DMS53 (cell line): Measurements from ENCODE around the gene ZIC5.
A peak's percentile ranks its signal among the peaks of the same experiment; 100 is the strongest.
"Not testable (repeated sequence)": the region's sequence is repeated elsewhere in the genome, so short reads cannot be mapped to it uniquely, and the experiment has no call there.

Source experiments
- DNase-seq: peaks from one replicate; lab custom pipeline; 2025; lab: John Stamatoyannopoulos, UW

ZIC5 gene

DNA sequence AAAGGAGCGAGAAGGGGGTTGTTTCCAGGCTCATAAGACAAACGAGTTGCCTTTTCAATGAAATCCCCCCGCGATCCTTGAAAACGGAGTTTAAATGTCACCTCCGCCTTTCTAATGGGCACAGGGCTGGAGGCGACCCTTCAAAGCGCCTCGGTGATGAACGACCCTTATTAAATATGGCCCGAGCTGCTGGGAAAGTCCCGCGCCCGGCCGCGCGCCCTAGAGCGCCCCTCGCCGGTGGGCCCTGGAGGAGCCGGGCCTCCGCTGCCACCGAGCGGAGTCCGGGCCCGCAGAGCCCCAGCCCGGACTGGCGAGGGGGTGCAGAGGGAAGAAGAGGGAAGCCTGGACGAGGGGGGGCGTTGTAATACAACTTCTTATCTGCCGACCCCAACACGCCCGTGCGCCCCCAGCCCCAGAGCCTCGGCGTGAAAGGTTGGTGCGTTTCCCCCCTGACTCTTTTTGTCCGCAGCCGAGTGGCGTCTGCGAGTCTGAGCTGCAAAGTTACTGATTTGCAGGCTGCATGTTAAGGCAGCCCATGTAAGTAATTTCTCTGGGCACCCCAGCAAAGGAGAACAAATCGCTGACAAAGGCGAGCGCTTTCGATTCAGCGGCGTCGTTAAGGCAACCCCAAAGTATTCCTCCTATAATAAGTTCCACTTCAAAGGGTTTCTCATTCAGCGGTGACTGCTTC lies 11.9 kb downstream of the ZIC5 start:
- DNase-seq, result peak; percentile 39

DNA sequence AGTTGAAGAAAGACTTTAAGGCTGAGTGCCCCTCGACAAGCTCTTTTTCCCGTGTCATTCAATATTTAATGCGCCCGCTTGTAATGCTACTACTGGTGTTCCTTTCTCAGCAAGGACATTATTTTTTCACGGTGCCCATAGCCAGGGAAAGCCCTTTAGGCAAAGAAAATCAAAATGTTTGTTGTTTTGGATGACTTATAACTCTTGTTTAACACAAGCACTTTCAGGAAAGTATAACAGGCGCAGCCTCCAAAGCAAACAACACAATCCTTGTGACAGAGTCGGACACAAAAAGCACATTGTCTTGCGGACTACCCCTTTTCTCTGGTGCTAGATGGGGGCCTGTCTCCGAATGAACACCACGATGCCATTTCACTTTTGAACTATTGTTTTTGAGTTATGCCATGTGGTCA lies 12.4 kb downstream of the ZIC5 start:
- DNase-seq, result no peak

DNA sequence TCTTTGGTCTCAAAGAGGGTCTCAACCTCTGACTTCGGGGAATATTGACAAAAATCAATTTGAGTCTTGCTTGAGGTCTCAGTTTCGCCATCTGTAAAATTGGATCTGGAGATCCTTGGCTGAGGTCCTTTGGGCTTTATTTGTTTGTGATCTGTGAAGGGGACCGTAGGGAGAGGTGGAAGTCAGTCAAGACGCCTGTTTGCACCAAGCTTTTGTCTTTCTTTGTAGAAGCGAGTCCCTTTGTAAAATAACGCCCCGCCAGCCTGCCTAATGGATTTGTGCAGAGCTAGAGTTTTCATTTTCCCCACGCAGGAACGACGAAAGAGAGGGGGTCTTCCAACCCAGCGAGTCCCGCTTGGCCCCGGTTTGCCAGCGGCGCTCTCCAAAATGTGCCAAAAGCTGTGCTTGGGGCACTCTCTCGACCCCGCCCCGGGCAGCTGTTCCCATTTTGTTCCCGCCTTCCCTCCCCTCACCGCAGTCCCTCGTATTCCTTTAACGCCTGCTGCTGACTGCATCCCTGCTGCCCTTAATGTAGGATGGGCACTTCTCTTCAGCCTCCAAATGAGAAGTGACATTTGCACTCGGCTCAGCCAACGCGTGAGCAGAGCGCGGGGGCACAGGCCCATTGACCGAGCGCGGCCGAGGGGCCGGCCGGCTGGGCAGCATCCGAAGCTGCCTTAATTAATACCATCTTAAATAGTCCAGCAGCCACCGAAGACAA lies 13.0 kb downstream of the ZIC5 start:
- DNase-seq, result no peak

DNA sequence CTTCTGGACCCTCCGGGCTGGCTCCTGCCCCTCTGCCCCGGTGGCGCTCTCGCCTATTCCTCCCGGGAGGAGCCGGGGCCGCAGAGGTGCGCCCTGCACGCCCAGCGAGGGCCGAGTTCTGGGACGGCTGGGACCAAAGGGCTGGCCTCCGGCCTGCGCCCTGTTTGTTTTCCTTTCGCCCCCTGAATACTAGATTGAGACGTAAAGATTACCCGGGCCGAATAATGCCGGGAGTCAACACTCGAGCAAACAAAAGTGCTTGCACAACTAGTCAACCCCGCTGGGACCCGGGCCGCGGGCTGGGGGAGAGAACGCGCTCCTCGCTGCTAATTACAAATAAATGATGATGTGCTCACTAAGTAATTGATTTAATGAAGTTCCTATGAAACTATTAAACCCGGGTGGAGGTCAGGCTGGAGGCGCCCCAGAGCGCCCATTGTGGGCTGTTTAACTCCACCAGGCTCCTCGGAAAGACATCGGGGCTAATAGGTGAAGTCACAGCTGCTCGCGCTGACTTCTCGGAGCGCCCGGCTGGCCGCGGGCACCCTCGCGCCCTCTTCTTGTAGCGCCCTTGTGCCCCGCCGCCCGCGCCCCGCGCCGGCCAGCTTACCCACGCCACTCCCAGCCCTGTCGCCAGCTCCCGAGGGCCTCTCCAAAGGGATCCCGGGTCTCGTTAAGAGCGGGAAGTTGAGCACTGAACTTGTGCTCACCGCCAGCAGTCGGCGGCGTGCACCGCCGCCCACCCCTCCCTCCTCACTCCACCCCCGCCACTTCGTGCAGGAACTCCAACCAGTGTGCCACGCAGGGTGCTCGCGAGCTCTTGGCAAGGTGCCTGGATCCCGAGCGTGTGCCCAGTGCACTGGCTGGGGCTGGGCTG lies 14.9 kb downstream of the ZIC5 start:
- DNase-seq, result peak; percentile 35

DNA sequence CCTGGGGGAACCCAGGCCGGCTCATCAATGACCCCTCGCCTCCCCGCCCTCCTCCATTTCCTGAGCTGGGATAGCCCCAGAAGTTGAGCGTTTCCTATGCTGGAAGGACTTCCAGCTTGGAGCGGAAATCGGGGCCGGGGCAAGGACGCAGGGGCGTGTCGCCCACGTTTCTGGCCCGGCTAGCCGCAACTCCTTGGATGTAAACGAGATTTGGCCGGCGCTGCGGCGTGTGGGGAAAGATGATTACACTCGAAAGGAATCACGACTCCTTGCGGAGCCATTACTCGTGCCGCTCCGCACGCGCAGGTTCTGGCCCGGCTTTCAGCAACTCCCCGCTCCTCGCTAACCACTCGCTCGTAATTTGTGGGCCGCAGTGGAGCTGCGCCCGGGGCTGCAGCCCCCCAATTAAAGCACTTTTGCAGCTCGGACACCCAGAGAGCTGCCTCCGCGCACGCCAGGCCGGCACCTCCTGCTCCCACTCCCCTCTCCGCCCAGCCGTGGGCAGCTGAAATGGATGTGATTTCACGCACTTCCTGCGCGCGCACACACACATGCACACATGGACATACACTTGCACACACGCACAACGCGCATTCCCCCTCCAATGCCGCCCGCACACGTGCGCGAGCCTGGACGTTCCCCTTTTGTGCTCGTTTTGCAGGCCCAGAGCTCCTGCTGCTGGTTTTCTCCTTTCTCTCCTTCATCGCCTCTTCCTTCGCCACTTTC lies 15.7 kb downstream of the ZIC5 start:
- DNase-seq, result peak; percentile 21

DNA sequence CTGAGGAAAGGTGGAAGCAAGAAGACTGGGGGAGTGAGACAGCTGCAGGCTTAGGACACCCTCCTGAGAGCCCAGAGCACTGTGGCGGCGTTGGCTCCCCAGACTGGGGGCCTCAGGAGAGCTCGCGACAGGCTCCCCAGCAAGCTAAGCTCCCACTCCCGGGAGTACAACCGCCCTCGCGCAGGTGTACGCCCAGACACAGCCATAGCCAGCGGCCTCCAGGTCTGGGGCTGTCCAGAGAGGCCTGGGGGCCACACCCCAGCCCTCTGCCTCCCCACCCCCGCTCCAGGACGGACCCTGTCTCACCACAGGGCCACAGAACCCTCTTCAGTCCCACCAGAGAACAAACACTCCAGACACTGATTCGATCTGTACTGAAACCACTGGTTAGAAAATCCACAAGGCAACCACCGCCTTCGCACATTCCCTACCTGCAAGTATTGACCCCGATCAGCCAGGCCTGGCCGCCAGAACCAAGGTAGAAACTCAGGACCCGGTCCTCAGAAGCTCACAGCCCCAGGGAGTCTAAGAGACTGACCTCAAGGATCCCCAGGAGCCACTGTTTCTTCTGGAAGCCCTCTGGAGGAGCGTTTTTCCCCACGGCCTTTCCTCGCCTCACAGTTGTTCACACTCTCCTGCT lies 16.3 kb downstream of the ZIC5 start:
- DNase-seq, result no peak

DNA sequence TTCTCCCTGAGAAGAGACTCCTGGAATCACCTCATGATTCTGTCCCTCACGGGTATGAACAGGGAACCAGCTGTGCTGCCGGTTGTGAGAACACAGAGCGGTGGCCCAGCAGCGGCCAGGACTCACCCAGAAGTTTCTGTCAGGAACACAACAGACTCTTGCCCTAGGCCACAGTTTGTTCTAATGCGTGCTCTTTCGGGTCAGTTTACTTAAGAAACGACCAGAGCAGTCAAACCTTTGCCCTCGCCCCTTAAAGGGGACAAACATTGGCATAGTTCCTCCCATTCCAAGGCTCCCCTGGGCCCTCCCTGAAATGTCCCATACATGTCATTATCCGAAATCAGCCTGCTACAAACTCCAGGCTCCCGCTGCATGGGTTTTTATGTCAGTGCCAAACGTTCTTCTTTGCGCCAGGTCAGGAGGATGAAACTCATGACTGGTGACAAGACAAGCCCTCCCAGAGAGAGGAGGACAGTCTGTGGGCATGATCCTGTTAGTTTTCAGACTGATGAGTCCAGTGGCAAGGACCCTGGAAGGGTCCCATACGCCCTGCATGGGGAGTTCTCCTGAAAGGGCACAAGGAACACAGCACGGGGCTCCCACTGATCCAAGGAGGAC lies 18.3 kb downstream of the ZIC5 start:
- no peak for DNase-seq

DNA sequence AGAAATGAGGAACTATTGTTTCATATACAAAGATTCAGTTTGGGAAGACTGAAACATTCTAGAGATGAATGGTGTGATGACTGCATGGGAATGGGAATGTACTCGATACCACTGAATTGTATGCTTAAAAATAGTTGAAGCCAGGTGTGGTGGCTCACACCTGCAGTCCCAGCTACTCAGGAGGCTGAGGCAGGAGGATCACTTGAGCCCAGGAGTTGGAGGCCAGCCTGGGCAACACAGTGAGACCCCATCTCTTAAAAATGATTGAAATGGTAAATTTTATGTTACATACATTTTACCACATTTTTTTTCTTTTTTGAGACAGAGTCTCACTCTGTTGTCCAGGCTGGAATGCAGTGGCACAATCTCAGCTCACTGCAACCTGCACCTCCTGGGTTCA lies 19.9 kb downstream of the ZIC5 start:
- not testable (repeated sequence) for DNase-seq

DNA sequence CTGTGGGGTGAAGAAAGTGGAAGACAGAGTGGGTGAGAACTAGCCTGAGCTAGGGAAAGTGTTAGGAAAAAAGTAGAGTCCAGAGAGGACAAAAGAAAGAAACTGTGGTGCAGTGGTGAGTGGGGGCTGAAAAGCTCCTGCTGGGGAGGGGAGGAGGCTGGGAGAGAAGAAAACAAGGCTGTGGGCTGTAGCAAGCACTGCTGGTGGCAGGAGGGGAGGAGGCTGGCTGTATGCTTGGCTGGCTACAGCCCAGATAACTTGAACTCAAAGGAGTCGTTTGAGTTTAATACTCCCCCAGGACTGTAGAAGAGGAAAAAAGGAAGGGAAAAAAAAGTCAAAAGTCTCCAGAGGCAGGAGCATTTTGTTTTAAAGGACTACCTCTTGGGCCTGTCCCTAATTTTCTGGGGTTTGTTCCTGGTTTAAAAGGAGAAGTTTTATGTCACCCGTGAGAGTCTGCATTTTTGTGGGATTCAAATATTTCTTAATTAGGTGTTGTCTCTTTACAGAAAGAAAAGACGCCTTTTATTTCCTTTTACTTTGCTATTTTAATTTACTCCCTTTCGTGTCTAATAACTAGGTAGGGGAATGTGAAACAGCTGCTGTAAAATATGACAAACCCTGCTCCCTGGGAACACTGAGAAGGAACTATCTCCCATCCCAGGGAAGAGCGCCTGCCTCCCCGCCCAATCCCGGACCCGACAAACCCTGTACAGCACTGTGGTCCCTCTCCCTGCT lies 21.7 kb downstream of the ZIC5 start:
- no peak for DNase-seq

DNA sequence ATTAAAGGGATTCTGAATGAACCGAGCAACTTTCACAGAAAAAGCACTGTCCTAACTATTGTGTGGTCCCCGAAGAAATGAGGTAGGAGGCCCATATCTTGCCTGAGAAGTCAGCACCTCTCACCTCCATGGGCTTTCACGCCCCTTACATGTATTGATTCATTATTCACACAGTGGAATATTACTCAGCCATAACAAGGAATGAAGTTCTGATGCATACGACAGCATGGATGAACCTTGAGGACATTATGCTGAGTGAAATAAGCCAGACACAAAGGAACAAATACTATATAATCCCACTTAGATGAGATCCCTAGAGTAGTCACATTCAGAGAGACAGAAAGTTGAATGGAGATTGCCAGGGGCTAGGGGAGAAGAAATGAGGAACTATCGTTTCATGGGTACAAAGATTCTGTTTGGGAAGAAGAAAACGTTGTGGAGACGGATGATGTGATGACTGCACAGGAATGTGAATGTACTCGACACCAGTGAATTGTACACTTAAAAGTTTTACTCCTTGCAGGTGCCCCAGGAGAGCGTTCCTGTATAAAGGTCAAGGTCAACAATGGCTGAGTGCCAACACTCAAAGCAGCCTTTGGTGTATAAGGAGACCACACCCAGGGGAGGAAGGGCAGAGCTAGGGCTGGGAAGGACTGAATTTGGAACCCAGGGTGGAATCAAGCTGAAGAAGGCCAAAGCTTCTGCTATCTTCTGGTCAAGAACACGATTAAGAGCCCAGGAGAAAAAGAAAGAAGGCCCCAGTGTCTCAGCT lies 22.5 kb downstream of the ZIC5 start:
- no peak for DNase-seq

DNA sequence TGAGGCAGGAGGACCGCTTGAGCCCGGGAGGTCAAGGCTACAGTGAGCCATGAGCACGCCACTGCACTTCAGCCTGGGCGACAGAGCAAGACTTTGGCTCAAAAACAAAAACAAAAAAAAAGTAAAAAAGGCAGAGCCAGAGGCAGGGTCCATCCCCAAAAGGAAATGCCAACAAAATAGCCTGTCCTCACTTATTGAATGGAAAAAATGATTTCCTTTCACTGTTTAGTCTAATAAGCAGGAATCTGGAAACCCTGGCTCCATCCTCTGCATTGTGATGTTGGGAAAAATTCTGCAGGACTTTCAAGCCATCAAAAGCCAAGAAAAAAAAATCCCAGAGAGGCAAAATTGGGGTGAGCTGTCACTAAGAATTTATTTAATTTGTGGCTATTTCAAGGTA lies 23.2 kb downstream of the ZIC5 start:
- DNase-seq, result no peak

DNA sequence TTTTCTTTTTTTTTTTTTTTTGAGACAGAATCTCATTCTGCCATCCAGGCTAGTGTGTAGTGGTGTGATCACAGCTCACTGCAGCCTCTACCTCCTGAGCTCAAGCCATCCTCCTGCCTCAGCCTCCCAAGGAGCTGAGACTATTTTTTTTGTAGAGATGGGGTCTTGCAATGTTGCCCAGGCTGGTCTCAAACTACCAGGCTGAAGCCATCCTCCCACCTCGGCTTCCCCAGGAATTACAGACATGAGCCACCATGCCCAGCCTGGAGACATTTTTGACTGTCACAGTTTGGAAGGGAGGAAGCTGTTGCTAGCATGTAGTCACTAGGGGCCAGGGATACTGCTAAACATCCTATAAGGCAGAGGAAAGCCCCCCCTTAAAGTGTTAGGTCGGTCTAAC lies 23.9 kb downstream of the ZIC5 start:
- DNase-seq, result no peak

DNA sequence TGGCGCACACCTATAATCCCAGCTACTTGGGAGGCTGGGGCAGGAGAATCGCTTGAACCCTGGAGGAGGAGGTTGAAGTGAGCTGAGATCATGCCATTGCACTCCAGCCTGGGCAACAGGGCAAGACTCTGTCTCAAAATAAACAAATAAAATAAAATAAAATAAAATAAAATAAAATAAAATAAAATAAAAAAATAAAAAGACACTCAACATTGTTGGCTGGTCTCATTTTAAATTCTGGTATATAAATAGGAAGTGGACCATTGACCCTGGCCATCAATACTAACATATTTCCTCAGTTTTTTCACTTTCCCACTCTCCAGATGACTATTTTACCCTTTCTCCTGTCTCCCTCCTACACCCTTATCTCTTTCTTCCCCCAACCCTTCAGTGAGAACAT lies 26.1 kb downstream of the ZIC5 start:
- not testable (repeated sequence) for DNase-seq

DNA sequence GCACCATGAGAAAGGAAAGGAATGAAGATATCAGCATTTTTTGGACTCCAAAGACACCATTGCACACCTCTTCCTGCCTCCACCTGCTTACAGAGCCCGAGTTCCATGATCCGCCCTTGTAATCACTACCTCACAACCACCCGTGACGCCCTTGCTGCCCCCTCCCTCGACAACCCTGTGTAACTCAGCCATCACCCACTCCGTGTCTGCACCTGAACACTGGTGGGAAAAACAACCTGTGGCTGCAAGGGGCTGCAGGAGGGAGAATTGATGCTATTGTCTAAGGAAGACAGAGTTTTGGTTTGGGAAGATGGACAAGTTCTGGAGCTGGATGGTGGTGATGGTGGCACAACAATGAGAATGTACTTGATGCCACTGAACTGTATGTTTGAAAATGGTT lies 27.0 kb downstream of the ZIC5 start:
- no peak for DNase-seq

DNA sequence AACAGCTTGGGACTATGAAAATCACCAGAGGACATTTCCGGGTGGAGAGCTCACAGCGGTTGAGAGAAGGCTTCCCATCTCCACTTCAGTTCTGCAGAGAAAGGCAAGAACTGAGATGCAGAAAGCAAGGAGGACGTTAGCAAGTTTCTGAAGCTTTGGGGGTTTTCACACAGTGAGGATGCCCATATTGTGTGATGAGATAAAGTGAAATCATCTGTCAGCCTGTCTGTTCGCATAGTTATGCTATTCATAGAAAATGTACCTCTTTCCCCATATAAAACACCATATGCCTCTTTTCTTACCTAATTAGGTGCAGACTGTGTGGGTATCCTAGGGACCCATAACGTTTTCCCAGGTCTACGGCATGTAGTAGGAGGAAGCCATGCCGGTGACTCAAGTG lies 27.5 kb downstream of the ZIC5 start:
- no peak for DNase-seq

DNA sequence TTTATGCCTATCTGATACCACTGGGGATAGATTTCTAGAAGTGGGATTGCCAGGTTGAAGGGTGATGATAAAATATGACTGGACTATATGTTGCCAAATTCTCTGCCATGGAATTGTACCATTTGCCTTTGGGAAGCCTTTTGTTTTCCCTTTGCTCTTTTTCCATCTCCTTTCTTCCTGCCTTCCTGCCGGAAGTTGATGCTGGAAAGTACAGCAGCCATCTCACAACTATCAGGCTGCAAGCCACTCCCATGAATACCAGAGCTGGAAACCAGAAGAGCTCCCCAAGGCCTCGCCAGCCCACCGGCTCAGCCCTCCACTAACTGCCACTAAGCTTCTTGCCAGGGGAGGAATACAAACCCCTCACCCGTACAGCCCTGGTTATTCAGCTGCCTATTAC lies 29.7 kb downstream of the ZIC5 start:
- no peak for DNase-seq

DNA sequence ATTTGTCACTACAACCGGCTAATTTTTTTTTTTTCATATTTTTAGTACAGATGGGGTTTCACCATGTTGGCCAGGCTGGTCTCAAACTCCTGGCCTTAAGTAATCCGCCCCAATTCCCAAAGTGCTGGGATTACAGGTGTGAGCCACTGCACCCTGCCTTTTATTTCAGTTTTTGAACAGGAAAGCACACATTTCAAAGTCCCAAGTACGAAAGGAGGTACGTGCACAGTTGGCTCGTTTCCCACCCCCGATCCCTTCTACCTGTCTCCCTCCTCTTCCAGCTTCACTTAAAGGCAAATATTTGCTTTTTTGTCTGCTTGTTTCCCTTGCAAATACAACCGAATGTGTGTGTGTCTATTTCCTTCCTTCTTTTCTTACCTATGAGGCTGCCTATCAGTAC lies 30.5 kb downstream of the ZIC5 start:
- peak; percentile 54 for DNase-seq

DNA sequence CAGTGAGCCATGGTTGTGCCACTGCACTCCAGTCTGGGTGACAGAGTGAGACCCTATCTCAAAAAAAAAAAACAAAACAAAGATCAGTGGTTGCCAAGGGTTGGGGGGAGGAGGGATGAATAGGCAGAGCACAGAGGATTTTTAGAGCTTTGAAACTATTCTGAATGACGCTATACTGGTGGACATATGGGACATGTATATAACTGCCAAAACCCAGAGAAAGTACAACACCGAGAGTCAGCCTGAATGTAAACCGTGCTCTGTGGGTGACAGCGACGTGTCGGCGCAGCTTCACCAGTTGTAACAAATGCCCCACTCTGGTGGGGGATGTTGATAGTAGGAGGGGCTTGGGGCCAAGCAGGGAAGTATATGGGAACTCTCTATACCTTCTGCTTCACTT lies 32.9 kb downstream of the ZIC5 start:
- no peak for DNase-seq

DNA sequence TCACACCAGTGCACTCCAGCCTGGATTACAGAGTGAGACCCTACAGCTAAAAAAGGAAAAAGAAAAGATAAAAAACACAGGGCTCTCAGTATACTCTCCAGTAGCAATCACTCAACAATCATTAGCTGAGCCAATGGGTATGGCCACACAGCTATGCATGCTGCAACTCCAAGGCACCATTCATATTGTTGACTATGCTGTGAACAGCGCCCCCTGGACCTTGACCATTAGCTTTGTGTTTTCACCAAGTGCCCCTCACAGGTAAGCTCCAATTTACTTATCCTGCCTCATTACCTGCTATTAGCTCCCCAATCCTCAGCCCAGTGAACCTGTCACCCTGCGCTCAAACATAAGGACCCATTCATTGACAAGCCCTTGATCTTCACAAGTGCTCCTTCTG lies 35.8 kb downstream of the ZIC5 start:
- DNase-seq, result no peak

DNA sequence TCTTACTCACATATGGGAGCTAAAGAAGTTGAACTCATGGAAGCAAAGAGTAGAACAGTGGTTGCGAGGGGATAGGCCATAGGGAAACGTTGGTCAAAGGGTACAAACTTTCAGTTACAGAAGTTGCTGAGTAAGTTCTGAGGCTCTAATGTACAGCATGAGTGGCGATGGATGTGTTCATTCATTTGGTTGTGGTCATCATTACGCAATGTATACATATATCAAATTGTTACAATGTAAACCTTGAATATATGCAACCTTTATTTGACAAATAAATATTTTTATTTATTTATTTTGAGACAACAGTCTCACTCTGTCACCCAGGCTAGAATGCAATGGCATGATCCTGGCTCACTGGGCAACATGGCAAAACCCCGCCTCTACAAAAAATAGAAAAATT lies 38.7 kb downstream of the ZIC5 start:
- no peak for DNase-seq
